Measurements from ENCODE around the gene RAPGEF5. TPM values are rescaled to one million over a fixed set of nuclear protein-coding genes. Genes with fewer than 3 reads are reported as not detected.

The RAPGEF5 gene
- total RNA-seq, 1 experiment from 2014 or later = 15.6 TPM

- no peak for TF ChIP-seq EZH2phosphoT487 (IDR thresholded peaks at IDR 0.05; ENCODE audit: borderline replicate concordance)
- TF ChIP-seq ELF1 (IDR thresholded peaks at IDR 0.05; ENCODE audit: borderline replicate concordance, low read depth) = no peak
- TF ChIP-seq CBX3 (IDR thresholded peaks at IDR 0.05; ENCODE audit: low read depth) = no peak
- no peak for TF ChIP-seq ZNF274 (IDR thresholded peaks at IDR 0.05; ENCODE audit: low read depth, low read length)
- TF ChIP-seq, protein P1, sequence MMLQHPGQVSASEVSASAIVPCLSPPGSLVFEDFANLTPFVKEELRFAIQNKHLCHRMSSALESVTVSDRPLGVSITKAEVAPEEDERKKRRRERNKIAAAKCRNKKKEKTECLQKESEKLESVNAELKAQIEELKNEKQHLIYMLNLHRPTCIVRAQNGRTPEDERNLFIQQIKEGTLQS (IDR thresholded peaks at IDR 0.05) = no peak
These were observed 182.4 kb downstream of the RAPGEF5 start (continued) for GRCh38 chr7:22174574-22174953.

DNA sequence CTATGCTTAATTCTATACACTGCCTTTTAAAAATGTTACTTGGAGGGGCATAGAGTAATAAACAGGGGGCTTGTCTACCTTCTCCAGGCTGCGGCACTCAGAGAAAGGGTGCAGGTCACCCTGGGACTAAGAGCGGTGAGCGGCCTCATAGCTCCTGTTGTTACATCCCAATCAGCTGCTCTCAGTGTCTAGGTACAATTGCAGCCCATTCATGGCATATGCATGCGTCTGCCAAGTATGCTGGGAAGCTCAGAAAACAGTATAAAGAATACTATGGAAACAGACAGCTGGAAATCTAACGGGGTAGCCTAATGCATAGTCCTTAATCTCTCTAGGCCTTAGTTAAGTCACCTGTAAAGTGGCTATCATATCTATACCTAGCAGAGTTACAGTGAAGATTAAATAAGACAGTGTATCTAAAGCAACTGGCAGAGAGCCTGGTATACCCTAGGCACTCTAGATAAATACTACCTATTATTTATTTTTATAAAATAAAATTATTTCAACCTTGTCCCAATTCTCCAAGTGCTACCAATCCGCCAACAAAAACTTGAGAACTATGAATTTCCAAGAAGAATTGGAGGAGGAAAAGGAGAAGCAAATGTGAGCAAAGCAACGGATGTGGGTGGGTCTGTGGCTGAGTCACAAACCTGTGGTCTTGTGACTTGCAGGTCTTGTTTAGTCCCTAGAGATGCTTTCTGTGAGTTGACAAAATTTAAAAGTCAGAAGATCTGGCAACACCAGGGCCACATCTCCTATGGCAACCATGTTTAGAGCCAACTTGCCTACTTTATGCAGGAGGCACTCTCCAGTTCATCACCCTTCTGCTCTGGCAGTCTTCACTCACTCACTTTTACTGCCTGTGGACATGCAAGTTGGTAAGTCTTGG is 183.0 kb downstream of the RAPGEF5 start:
- RAD21 ChIA-PET (ENCODE audit: low non-redundant PET in 1 of 2, low total read pairs in 2 of 2, uncharacterized antibody in 2 of 2, unreplicated experiment in 2 of 2) = no interaction called here
- Histone ChIP-seq H4K20me1 (ENCODE audit: insufficient read depth) (no peaks in the 10 kb centered on the region), H3K9ac (ENCODE audit: low read length) (no peak overlapping the region), H3K9me2 (ENCODE audit: insufficient read depth) (no peaks in the 10 kb centered on the region), H3K27ac (ENCODE audit: low read depth, low read length) (no peak overlapping the region), H2AFZ (ENCODE audit: low read depth, low read length, poor library complexity, severe bottlenecking) (no peak overlapping the region), H3K9me3 (ENCODE audit: control insufficient read depth in 1 of 2, insufficient read depth in 1 of 2, low read depth in 1 of 2, low read length in 2 of 2) (no peaks in the 10 kb centered on the region), H3K79me2 (ENCODE audit: insufficient read depth, low read length) (no peaks in the 10 kb centered on the region), H3K27me3 (ENCODE audit: insufficient read depth, low read length) (no peaks in the 10 kb centered on the region), H3K4me2 (ENCODE audit: low read length) (no peak overlapping the region), H3K4me1 (ENCODE audit: control insufficient read depth in 1 of 2, insufficient read depth in 2 of 2, low read length in 2 of 2) (peaks cover 0 to 2% of the 10 kb centered on the region in 2 experiments; a peak in 1 of 4 replicates), H3K36me3 (ENCODE audit: control insufficient read depth in 1 of 2, insufficient read depth in 2 of 2, low read length in 2 of 2) (no peaks in the 10 kb centered on the region), H3K4me3 (replicated peaks in 1 of 2; ENCODE audit: low read depth in 1 of 2, low read length in 2 of 2) (no peak overlapping the region)
- no peak for DNase-seq (ENCODE audit: low read depth, low spot score)
- TF ChIP-seq SP1 (IDR thresholded peaks at IDR 0.05; ENCODE audit: low read depth) (no peak), FOSL1 (IDR thresholded peaks at IDR 0.05; ENCODE audit: low read depth) (no peak), REST (IDR thresholded peaks at IDR 0.05; ENCODE audit: low read depth) (no peak), EGR1 (IDR thresholded peaks at IDR 0.05; ENCODE audit: low read depth) (no peak), ZNF274 (IDR thresholded peaks at IDR 0.05; ENCODE audit: low read depth, low read length) (no peak)
- TF ChIP-seq, protein P2, sequence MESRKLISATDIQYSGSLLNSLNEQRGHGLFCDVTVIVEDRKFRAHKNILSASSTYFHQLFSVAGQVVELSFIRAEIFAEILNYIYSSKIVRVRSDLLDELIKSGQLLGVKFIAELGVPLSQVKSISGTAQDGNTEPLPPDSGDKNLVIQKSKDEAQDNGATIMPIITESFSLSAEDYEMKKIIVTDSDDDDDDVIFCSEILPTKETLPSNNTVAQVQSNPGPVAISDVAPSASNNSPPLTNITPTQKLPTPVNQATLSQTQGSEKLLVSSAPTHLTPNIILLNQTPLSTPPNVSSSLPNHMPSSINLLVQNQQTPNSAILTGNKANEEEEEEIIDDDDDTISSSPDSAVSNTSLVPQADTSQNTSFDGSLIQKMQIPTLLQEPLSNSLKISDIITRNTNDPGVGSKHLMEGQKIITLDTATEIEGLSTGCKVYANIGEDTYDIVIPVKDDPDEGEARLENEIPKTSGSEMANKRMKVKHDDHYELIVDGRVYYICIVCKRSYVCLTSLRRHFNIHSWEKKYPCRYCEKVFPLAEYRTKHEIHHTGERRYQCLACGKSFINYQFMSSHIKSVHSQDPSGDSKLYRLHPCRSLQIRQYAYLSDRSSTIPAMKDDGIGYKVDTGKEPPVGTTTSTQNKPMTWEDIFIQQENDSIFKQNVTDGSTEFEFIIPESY (IDR thresholded peaks at IDR 0.05; ENCODE audit: extremely low read depth, insufficient replicate concordance, low read length) = no peak
- CTCF ChIA-PET = no interaction called here
- no peak for ATAC-seq
- no TSS peak for BruUV-seq (replicated peaks)
- intact Hi-C loops (cut with micrococcal nuclease) = no loop called here
- POLR2A ChIA-PET = no interaction called here
